ENCODE results near the gene CMKLR1.

CMKLR1 gene

GRCh38 chr12:108240027-108240785 lies 98.9 kb downstream of the CMKLR1 start:
- Mint-ChIP-seq H3K36me3 (ENCODE audit: low read depth) (no peaks in the 10 kb centered on the region), H3K27ac (no peak overlapping the region), H3K4me1 (peaks cover 13% of the 10 kb centered on the region), H3K4me3 (no peak overlapping the region), H3K27me3 (ENCODE audit: low read depth, poor library complexity) (peaks cover 25% of the 10 kb centered on the region), H3K9me3 (peaks cover 12% of the 10 kb centered on the region)
- TF ChIP-seq CTCF (IDR thresholded peaks at IDR 0.05): no peak
- DNase-seq: no peak

GRCh38 chr12:108239378-108239777 lies 99.7 kb downstream of the CMKLR1 start:
- Mint-ChIP-seq H3K36me3 (ENCODE audit: low read depth) (no peaks in the 10 kb centered on the region), H3K9me3 (peaks cover 12% of the 10 kb centered on the region), H3K27me3 (ENCODE audit: low read depth, poor library complexity) (peaks cover 31% of the 10 kb centered on the region), H3K4me1 (peaks cover 13% of the 10 kb centered on the region), H3K4me3 (no peak overlapping the region), H3K27ac (peak overlapping the region; percentile 94)
- DNase-seq: no peak
- no peak for TF ChIP-seq CTCF (IDR thresholded peaks at IDR 0.05)

GRCh38 chr12:108238474-108238873 lies 100.6 kb downstream of the CMKLR1 start:
- Mint-ChIP-seq H3K4me1 (peaks cover 13% of the 10 kb centered on the region), H3K4me3 (no peak overlapping the region), H3K27me3 (ENCODE audit: low read depth, poor library complexity) (peaks cover 34% of the 10 kb centered on the region), H3K36me3 (ENCODE audit: low read depth) (no peaks in the 10 kb centered on the region), H3K9me3 (peaks cover 12% of the 10 kb centered on the region), H3K27ac (no peak overlapping the region)
- no peak for TF ChIP-seq CTCF (IDR thresholded peaks at IDR 0.05)
- DNase-seq: no peak
